Measurements from ENCODE around the gene ACP7.

ACP7 gene

DNA sequence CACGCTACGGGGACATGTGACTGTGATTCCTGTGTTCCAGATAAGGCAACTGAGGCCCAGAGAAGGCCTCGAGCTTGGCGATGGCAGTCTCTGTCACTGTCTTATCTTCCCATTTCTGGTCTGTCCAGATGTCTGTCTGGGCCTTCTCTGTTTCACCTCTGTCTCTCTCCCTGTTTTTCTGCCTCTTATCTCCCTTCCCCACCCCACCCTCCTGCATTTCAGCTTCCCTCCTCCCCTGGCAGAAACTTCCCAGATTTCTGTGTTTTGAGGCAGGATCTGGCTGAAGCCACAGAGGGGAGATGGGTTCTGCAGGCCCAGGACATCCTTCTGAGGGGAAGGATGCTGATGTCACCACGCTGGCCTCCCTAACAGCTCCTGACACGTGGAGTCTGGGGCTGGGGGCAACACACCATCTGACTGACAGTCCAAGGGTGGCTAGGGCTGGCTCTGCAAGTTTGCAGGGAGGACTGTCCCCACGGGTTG lies 55.8 kb downstream of the ACP7 start:
- TF ChIP-seq EZH2 (IDR thresholded peaks at IDR 0.05; ENCODE audit: borderline replicate concordance, low read length) = no peak
- TF ChIP-seq, protein P1, sequence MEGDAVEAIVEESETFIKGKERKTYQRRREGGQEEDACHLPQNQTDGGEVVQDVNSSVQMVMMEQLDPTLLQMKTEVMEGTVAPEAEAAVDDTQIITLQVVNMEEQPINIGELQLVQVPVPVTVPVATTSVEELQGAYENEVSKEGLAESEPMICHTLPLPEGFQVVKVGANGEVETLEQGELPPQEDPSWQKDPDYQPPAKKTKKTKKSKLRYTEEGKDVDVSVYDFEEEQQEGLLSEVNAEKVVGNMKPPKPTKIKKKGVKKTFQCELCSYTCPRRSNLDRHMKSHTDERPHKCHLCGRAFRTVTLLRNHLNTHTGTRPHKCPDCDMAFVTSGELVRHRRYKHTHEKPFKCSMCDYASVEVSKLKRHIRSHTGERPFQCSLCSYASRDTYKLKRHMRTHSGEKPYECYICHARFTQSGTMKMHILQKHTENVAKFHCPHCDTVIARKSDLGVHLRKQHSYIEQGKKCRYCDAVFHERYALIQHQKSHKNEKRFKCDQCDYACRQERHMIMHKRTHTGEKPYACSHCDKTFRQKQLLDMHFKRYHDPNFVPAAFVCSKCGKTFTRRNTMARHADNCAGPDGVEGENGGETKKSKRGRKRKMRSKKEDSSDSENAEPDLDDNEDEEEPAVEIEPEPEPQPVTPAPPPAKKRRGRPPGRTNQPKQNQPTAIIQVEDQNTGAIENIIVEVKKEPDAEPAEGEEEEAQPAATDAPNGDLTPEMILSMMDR (IDR thresholded peaks at IDR 0.05; ENCODE audit: low read length) = no peak
- Histone ChIP-seq H3K9me2 (ENCODE audit: low read depth, low read length) (no peaks in the 10 kb centered on the region), H3K4me1 (ENCODE audit: insufficient read depth, low read length, severe bottlenecking) (no peaks in the 10 kb centered on the region), H4K20me1 (ENCODE audit: insufficient read depth, low read length) (no peaks in the 10 kb centered on the region), H3K36me3 (ENCODE audit: insufficient read depth, low read length) (no peaks in the 10 kb centered on the region), H3K27ac (ENCODE audit: low read depth, low read length, poor library complexity, severe bottlenecking) (no peak overlapping the region), H3K27me3 (ENCODE audit: insufficient read depth, low read length) (no peaks in the 10 kb centered on the region), H3F3A (ENCODE audit: insufficient read depth, low read length) (no peaks in the 10 kb centered on the region), H3K9ac (ENCODE audit: low read length) (no peak overlapping the region), H3K9me3 (ENCODE audit: low read length) (no peaks in the 10 kb centered on the region), H3K4me2 (ENCODE audit: low read length) (no peak overlapping the region), H2AFZ (ENCODE audit: low read length) (no peak overlapping the region), H3K4me3 (ENCODE audit: low read depth, low read length, poor library complexity, severe bottlenecking) (no peak overlapping the region), H3K79me2 (ENCODE audit: insufficient read depth, low read length) (no peaks in the 10 kb centered on the region)

DNA sequence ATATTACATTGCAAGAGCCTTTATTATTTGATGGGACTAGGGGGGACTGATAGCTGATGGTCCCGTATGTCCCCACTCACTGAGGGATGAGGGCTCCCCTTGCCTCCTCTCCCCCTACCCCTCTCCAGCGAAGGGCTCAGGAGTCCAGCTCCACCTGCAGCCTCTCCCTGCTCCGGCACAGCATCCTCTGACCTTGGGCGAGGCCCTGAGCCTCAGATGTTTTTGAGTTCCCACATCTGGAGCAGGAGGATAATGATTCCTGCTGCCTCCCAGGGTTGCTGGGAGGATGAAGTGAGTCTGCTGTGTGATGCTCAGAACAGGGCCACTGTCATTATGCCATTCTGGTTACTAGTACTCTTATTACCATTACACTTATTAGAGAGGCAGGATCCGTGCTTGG lies 56.4 kb downstream of the ACP7 start:
- Histone ChIP-seq H3K4me1 (ENCODE audit: insufficient read depth, low read length, severe bottlenecking) (no peaks in the 10 kb centered on the region), H3K4me2 (ENCODE audit: low read length) (no peak overlapping the region)
- no peak for TF ChIP-seq EZH2 (IDR thresholded peaks at IDR 0.05; ENCODE audit: borderline replicate concordance, low read length)
- TF ChIP-seq, protein P1 (IDR thresholded peaks at IDR 0.05; ENCODE audit: low read length) = no peak

DNA sequence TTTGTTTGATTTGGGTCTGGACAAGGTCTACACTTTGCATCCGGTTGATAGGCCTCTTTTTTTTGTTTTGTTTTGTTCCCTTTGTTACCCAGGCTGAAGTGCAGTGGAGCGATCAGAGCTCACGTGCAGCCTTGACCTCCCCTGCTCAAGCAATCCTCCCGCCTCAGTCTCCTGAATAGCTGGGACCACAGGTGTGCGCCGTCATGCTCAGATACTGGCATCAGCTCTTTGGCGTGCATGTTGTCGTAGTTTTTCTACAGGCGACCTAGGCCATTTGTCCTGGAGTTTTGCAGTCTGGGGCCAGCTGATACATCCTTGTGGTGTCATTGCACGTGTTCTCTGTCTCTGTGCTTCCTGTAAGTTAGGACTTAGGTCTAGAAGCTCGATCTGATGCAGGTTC lies 57.8 kb downstream of the ACP7 start:
- no peaks in the 10 kb centered on the region for H3K27me3 ChIP-seq (ENCODE audit: insufficient read depth, low read length)
- TF ChIP-seq, protein P1 (IDR thresholded peaks at IDR 0.05; ENCODE audit: low read length) = no peak
- TF ChIP-seq EZH2 (IDR thresholded peaks at IDR 0.05; ENCODE audit: borderline replicate concordance, low read length) = no peak
- H3K4me2 ChIP-seq (ENCODE audit: low read length) = no peak overlapping the region
- no peak overlapping the region for H3K9ac ChIP-seq (ENCODE audit: low read length)
- H3K4me1 ChIP-seq (ENCODE audit: insufficient read depth, low read length, severe bottlenecking) = no peaks in the 10 kb centered on the region
- H3K9me2 ChIP-seq (ENCODE audit: low read depth, low read length) = no peaks in the 10 kb centered on the region
- no peaks in the 10 kb centered on the region for H4K20me1 ChIP-seq (ENCODE audit: insufficient read depth, low read length)
- H3K4me3 ChIP-seq (ENCODE audit: low read depth, low read length, poor library complexity, severe bottlenecking) = no peak overlapping the region
- no peaks in the 10 kb centered on the region for H3F3A ChIP-seq (ENCODE audit: insufficient read depth, low read length)
- no peaks in the 10 kb centered on the region for H3K79me2 ChIP-seq (ENCODE audit: insufficient read depth, low read length)
- H3K36me3 ChIP-seq (ENCODE audit: insufficient read depth, low read length) = no peaks in the 10 kb centered on the region
- no peaks in the 10 kb centered on the region for H3K9me3 ChIP-seq (ENCODE audit: low read length)
- no peak overlapping the region for H3K27ac ChIP-seq (ENCODE audit: low read depth, low read length, poor library complexity, severe bottlenecking)
- no peak overlapping the region for H2AFZ ChIP-seq (ENCODE audit: low read length)

More for the DNA sequence above, 56.4 kb downstream of the ACP7 start:
- Histone ChIP-seq H3K27ac (ENCODE audit: low read depth, low read length, poor library complexity, severe bottlenecking) (no peak overlapping the region), H2AFZ (ENCODE audit: low read length) (no peak overlapping the region), H3K9me3 (ENCODE audit: low read length) (no peaks in the 10 kb centered on the region), H3K36me3 (ENCODE audit: insufficient read depth, low read length) (no peaks in the 10 kb centered on the region), H3K9me2 (ENCODE audit: low read depth, low read length) (no peaks in the 10 kb centered on the region), H3F3A (ENCODE audit: insufficient read depth, low read length) (no peaks in the 10 kb centered on the region), H3K27me3 (ENCODE audit: insufficient read depth, low read length) (no peaks in the 10 kb centered on the region), H3K4me3 (ENCODE audit: low read depth, low read length, poor library complexity, severe bottlenecking) (no peak overlapping the region), H3K9ac (ENCODE audit: low read length) (no peak overlapping the region), H4K20me1 (ENCODE audit: insufficient read depth, low read length) (no peaks in the 10 kb centered on the region), H3K79me2 (ENCODE audit: insufficient read depth, low read length) (no peaks in the 10 kb centered on the region)

Measured in OCI-LY1 (cell line).